ENCODE data around the gene EMCN. TPM values are rescaled to one million over a fixed set of nuclear protein-coding genes. Genes with fewer than 3 reads are reported as not detected.

The EMCN gene
- not detected in 2 replicates for total RNA-seq (2013; cell fraction: nucleolus; rRNA removed)
- not detected in 2 replicates for total RNA-seq (2014; rRNA removed)
- total RNA-seq (2014; rRNA removed; fragmentation: Illumina TruSeq; extraction: Trizol): not detected in 2 replicates
- not detected in 2 replicates for total RNA-seq (2021)
- polyA plus RNA-seq (2011; ENCODE audit: low read depth): not detected
- polyA plus RNA-seq (2011; rRNA removed): not detected in 2 replicates
- not detected in 2 replicates for polyA plus RNA-seq (2011; cell fraction: cytosol; rRNA removed)
- not detected in 2 replicates for polyA plus RNA-seq (2011; cell fraction: nucleus; rRNA removed)
- polyA plus RNA-seq (2012): not detected in 2 replicates
- not detected in 2 replicates for polyA plus RNA-seq (2014; fragmentation: Illumina TruSeq; extraction: Trizol)
- not detected for polyA plus RNA-seq (2014; fragmentation: Nextera tagmentation; extraction: Ambion mirVana)
- polyA plus RNA-seq (2014; rRNA removed): not detected in 2 replicates
- polyA plus RNA-seq (2016; fragmentation: Nextera tagmentation; extraction: Ambion mirVana): not detected
- polyA minus RNA-seq (2011; rRNA and poly(A)+ RNA removed): not detected in 2 replicates
- not detected in 2 replicates for polyA minus RNA-seq (2011; cell fraction: cytosol; rRNA and poly(A)+ RNA removed)
- polyA minus RNA-seq (2011; cell fraction: nucleus; rRNA and poly(A)+ RNA removed): not detected in 2 replicates
- Bru-seq, nascent RNA: not detected
- not detected for BruChase-seq, experiment 1, labeled RNA remaining after a 6-hour chase
- not detected for BruChase-seq, experiment 2, labeled RNA remaining after a 2-hour chase
- long read RNA-seq, experiment 1: 0 reads
- long read RNA-seq, experiment 2, partial matches to known transcripts: 0 of 7 reads
- long read RNA-seq, experiment 2, other reads (novel, unspliced or antisense): 7 of 7 reads

GRCh38 chr4:100517864-100518341 is at the start of gene EMCN:
EMCN (minus strand) TSS chr4:100518022; CDS start chr4:100517914, 108 bp downstream.
- BruUV-seq (replicated peaks): no TSS peak
- H3K4me1 ChIP-seq (ENCODE audit: control insufficient read depth, insufficient read depth, low read length): no peaks in the 10 kb centered on the region
- DNase-seq (ENCODE audit: low read depth, low spot score) (no peak), ATAC-seq (no peak), FAIRE-seq (no peak)
- 0% methylated on average over 3 of the region's 3 CpGs for WGBS (ENCODE audit: insufficient coverage, insufficient replicate concordance, low lambda C conversion rate, missing lambda C conversion rate)
- CTCF ChIA-PET: no interaction called here
- no peaks in the 10 kb centered on the region for H3K9me3 ChIP-seq (replicated peaks; ENCODE audit: control insufficient read depth, insufficient read depth, low read length)
- in situ Hi-C loops (cut with MboI): no loop called here
- intact Hi-C loops (cut with micrococcal nuclease; ENCODE audit: unreplicated experiment): no loop called here
- POLR2A ChIA-PET: no interaction called here
- SMC1A ChIA-PET (ENCODE audit: uncharacterized antibody, unreplicated experiment): no interaction called here
- no peaks in the 10 kb centered on the region for H4K20me1 ChIP-seq (ENCODE audit: control insufficient read depth, insufficient read depth)
- H3K4me3 ChIP-seq: no peak within 1 kb of the TSS
- no peak within 1 kb of the TSS for H3K4me2 ChIP-seq (ENCODE audit: control insufficient read depth, insufficient read depth)
- no peak within 1 kb of the TSS for H3K27ac ChIP-seq (ENCODE audit: control insufficient read depth, insufficient read depth)
- no peaks in the 10 kb centered on the region; a peak in 2 of 4 replicates for H3K27me3 ChIP-seq (replicated peaks in 1 of 2; ENCODE audit: control insufficient read depth in 2 of 2, insufficient read depth in 2 of 2, low read length in 1 of 2)
- RAD21 ChIA-PET (ENCODE audit: unreplicated experiment): no interaction called here
- no peaks in the 10 kb centered on the region for H3K79me2 ChIP-seq (ENCODE audit: control insufficient read depth, insufficient read depth, low read length)
- H3K9ac ChIP-seq (ENCODE audit: control insufficient read depth, insufficient read depth, low read length): no peak within 1 kb of the TSS
- H2AFZ ChIP-seq (ENCODE audit: control insufficient read depth, low read depth, low read length): no peak within 1 kb of the TSS
- no peaks in the 10 kb centered on the region for H3K36me3 ChIP-seq (ENCODE audit: control insufficient read depth in 2 of 2, insufficient read depth in 2 of 2, low read length in 1 of 2)
- TF ChIP-seq CEBPZ (IDR thresholded peaks at IDR 0.05; ENCODE audit: low read depth, low read length) (no peak), SMARCA5 (IDR thresholded peaks at IDR 0.05) (no peak), EED (IDR thresholded peaks at IDR 0.05; ENCODE audit: low read depth) (no peak), TCF7 (IDR thresholded peaks at IDR 0.05; ENCODE audit: borderline replicate concordance) (no peak), RAD21 (IDR thresholded peaks at IDR 0.05; ENCODE audit: insufficient read depth, low read depth, low read length) (no peak), ZNF217 (IDR thresholded peaks at IDR 0.05) (no peak), LARP7 (IDR thresholded peaks at IDR 0.05) (no peak), SKIL (IDR thresholded peaks at IDR 0.05; ENCODE audit: low read depth, poor library complexity, severe bottlenecking) (no peak), EZH2 (IDR thresholded peaks at IDR 0.05; ENCODE audit: borderline replicate concordance, control insufficient read depth, low read depth, low read length) (no peak), MEF2B (IDR thresholded peaks at IDR 0.05; ENCODE audit: partially characterized antibody, poor library complexity, severe bottlenecking) (no peak), RELB (IDR thresholded peaks at IDR 0.05; ENCODE audit: low read depth) (no peak)
- TF ChIP-seq, protein P1, sequence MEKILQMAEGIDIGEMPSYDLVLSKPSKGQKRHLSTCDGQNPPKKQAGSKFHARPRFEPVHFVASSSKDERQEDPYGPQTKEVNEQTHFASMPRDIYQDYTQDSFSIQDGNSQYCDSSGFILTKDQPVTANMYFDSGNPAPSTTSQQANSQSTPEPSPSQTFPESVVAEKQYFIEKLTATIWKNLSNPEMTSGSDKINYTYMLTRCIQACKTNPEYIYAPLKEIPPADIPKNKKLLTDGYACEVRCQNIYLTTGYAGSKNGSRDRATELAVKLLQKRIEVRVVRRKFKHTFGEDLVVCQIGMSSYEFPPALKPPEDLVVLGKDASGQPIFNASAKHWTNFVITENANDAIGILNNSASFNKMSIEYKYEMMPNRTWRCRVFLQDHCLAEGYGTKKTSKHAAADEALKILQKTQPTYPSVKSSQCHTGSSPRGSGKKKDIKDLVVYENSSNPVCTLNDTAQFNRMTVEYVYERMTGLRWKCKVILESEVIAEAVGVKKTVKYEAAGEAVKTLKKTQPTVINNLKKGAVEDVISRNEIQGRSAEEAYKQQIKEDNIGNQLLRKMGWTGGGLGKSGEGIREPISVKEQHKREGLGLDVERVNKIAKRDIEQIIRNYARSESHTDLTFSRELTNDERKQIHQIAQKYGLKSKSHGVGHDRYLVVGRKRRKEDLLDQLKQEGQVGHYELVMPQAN (conservative IDR thresholded peaks at IDR 0.05): no peak
